ENCODE measurements around the gene FHIT. TPM values are rescaled to one million over a fixed set of nuclear protein-coding genes. Genes with fewer than 3 reads are reported as not detected.

Gene FHIT
- total and polyA plus RNA-seq, 2 donors from 2014 or later: 20.2 to 61.2 TPM

DNA sequence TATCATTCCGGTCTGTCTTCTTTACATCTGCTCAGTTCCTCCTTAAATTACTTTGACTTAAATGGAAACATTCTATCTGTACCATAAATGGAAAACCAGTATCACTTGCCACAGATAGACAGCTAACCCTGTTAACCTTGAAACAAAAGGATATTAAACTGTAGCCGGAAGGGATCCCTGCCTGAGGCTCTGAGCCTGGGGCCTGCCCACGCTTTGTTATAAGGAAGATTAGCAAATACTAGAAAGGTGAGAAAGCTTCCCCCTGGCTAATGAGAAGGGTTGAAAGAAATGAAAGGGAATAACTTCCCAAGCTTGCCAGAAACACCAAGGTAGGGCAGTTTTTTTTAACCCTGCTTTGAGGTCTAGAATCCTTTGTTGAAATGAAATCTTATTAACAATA is 927.6 kb downstream of the FHIT start:
- FAIRE-seq: no peak
- intact Hi-C loops (cut with DNase I): no loop called here

DNA sequence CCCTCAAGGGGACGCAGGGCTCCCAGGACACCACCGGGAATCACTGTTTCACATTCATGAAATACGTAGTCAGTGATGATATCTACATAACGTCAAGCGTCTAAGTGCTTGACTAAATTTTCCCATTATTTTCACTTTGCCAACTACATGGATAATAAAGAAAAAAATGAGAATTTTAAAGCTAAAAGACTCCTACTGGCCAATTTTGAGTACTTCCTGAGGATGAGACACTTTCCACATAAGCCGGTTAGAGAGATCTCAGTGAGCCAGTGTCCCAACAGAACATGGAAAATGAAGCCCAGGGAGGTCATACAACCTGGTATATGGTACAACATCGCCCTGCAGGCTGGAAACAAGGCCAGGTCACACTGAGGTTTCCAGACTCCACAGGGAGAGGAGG is 928.1 kb downstream of the FHIT start:
- TF ChIP-seq, protein P1, sequence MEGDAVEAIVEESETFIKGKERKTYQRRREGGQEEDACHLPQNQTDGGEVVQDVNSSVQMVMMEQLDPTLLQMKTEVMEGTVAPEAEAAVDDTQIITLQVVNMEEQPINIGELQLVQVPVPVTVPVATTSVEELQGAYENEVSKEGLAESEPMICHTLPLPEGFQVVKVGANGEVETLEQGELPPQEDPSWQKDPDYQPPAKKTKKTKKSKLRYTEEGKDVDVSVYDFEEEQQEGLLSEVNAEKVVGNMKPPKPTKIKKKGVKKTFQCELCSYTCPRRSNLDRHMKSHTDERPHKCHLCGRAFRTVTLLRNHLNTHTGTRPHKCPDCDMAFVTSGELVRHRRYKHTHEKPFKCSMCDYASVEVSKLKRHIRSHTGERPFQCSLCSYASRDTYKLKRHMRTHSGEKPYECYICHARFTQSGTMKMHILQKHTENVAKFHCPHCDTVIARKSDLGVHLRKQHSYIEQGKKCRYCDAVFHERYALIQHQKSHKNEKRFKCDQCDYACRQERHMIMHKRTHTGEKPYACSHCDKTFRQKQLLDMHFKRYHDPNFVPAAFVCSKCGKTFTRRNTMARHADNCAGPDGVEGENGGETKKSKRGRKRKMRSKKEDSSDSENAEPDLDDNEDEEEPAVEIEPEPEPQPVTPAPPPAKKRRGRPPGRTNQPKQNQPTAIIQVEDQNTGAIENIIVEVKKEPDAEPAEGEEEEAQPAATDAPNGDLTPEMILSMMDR (IDR thresholded peaks at IDR 0.05; ENCODE audit: borderline replicate concordance, extremely low read depth, insufficient read depth): no peak

More for the DNA sequence above, 927.6 kb downstream of the FHIT start:
- peaks cover 0 to 5% (median 0%) of the 10 kb centered on the region in 3 donors for H3K4me1 ChIP-seq (ENCODE audit: control insufficient read depth in 2 of 3, insufficient read depth in 2 of 3, low read depth in 1 of 3, low read length in 3 of 3)
- H3K9ac ChIP-seq (ENCODE audit: low read length in 3 of 3): no peak overlapping the region
- no peaks in the 10 kb centered on the region for H3K9me3 ChIP-seq (ENCODE audit: control insufficient read depth in 2 of 3, insufficient read depth in 1 of 3, low read length in 3 of 3)
- H3K27ac ChIP-seq (ENCODE audit: low read depth in 2 of 2, low read length in 2 of 2): no peak overlapping the region
- no peaks in the 10 kb centered on the region for H3K27me3 ChIP-seq (ENCODE audit: control insufficient read depth, insufficient read depth, low read length)
- H3K36me3 ChIP-seq (ENCODE audit: control insufficient read depth in 2 of 3, insufficient read depth in 3 of 3, low read length in 3 of 3): no peaks in the 10 kb centered on the region
- TF ChIP-seq, protein P1 (IDR thresholded peaks at IDR 0.05; ENCODE audit: borderline replicate concordance, extremely low read depth, insufficient read depth): no peak
- H3K4me3 ChIP-seq (ENCODE audit: low read length in 3 of 3): no peak overlapping the region
- peak in 3 of 5 donors; percentile 18 to 48 (median 30) for DNase-seq

DNA sequence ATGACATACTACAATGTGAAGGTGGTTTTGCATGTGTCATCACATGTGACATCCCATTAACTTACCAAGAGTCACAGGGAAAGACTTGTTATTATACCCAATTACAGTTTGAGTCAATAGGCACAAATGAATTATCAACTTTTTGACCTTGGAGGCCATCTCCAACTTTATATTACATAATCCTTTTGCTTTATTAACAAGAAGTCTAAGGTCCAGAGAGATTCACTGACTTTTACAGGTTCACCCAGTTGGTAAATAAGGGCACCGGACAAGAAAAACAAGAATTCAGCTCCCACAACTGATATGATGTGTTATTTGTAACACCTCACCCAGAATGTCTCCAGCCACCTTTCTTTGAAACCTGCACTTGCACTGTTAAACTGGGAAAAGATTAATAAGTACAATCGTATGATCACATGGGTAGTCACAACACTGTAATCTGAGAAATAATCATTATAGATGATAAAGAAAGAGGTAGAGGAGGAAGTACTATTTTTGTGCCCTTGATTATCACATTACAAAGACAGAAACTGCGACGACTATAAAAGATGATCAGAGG is 928.9 kb downstream of the FHIT start:
- Histone ChIP-seq H3K27ac (ENCODE audit: low read depth in 2 of 2, low read length in 2 of 2) (no peak overlapping the region), H3K4me3 (ENCODE audit: low read length in 3 of 3) (no peak overlapping the region), H3K36me3 (ENCODE audit: control insufficient read depth in 2 of 3, insufficient read depth in 3 of 3, low read length in 3 of 3) (no peaks in the 10 kb centered on the region), H3K9ac (ENCODE audit: low read length in 3 of 3) (no peak overlapping the region), H3K9me3 (ENCODE audit: control insufficient read depth in 2 of 3, insufficient read depth in 1 of 3, low read length in 3 of 3) (no peaks in the 10 kb centered on the region), H3K4me1 (ENCODE audit: control insufficient read depth in 2 of 3, insufficient read depth in 2 of 3, low read depth in 1 of 3, low read length in 3 of 3) (peaks cover 0 to 5% (median 0%) of the 10 kb centered on the region in 3 donors), H3K27me3 (ENCODE audit: control insufficient read depth, insufficient read depth, low read length) (no peaks in the 10 kb centered on the region)
- intact Hi-C loops (cut with DNase I): no loop called here
- DNase-seq (no peak), FAIRE-seq (no peak)
- TF ChIP-seq, protein P1 (IDR thresholded peaks at IDR 0.05; ENCODE audit: borderline replicate concordance, extremely low read depth, insufficient read depth): no peak

More for the DNA sequence above, 928.1 kb downstream of the FHIT start:
- no peak overlapping the region for H3K4me3 ChIP-seq (ENCODE audit: low read length in 3 of 3)
- FAIRE-seq (no peak), DNase-seq (no peak)
- no peaks in the 10 kb centered on the region for H3K9me3 ChIP-seq (ENCODE audit: control insufficient read depth in 2 of 3, insufficient read depth in 1 of 3, low read length in 3 of 3)
- H3K9ac ChIP-seq (ENCODE audit: low read length in 3 of 3): no peak overlapping the region
- H3K27ac ChIP-seq (ENCODE audit: low read depth in 2 of 2, low read length in 2 of 2): no peak overlapping the region
- H3K36me3 ChIP-seq (ENCODE audit: control insufficient read depth in 2 of 3, insufficient read depth in 3 of 3, low read length in 3 of 3): no peaks in the 10 kb centered on the region
- no peaks in the 10 kb centered on the region for H3K27me3 ChIP-seq (ENCODE audit: control insufficient read depth, insufficient read depth, low read length)
- intact Hi-C loops (cut with DNase I): no loop called here
- peaks cover 0 to 5% (median 0%) of the 10 kb centered on the region in 3 donors for H3K4me1 ChIP-seq (ENCODE audit: control insufficient read depth in 2 of 3, insufficient read depth in 2 of 3, low read depth in 1 of 3, low read length in 3 of 3)

Measured in kidney (tissue), 14 donors.